GM20431 (cell line): ENCODE results near the gene WSCD2.

ENCODE experiments used
- in situ Hi-C: fragments of 300-500 bp; cut with MseI, MboI; formaldehyde crosslinking; loops from one replicate; pipeline ENCODE4 v1.15.0; 2020; ENCODE audit warnings: low sequenced_read_pairs; ENCODE audit not compliant: unreplicated experiment

Gene WSCD2

DNA sequence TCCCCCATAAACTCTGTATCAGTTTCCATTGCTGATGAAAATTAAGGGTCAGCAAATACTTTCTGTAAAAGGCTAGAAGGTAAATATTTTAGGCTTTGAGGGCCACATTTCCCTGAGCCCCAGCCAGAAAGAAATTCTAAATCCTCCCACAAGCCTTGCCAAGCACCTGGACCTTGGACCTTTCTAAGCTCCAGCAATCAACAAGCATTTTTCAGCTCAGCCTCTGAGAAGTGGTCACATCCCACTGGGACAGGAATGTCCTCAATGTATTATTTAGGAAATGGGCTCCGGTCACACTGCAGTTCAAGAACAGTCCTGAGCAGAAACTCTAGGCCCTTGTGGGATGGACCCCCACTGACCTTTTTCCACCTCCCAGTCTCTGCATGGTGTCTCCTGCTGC, 55.9 kb downstream of the WSCD2 start:
- in situ Hi-C loops, result loop anchor here (25.0 kb wide), 1 partner anchor 198 kb away; no protein-coding TSS in a partner anchor

DNA sequence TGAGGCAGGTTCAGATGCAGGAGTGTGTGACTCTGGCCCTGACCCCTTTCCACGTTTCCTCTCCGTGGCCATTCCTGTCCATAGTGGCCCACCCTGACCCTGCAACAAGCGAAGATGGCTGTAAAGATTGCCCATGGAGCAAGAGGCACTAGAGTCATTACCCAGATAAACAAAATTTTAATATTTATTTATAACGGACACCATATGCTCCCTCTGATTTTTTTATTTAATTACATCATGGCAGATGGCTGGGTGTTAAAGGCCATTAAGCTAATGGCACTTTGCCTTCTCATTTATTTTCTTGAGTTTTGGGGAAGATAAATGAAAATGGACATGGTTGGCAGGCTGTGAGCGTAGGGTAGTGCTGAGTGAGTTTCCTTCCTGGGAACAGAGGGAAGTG, 58.7 kb downstream of the WSCD2 start:
- in situ Hi-C loops, result loop anchor here (25.0 kb wide), 1 partner anchor 201 kb away; no protein-coding TSS in a partner anchor

DNA sequence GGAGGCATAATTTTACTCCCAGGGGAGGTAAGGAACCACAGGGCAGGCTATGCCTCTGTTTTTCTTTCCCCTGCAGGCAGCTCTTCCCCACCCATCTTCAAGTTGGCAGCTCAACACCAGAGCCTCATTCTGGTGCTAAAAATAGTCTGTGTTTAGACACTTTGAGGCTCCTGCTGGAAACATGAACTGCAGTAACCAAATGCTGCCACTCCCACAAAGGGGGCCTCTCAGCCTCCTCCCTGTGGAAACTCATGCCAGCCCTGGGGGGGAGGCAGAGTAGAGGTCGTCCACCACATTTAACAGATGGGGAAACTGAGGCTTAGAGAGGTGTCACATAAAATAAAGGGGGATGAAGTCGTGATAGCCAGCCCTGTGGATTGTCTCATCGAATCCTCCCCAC, 61.4 kb downstream of the WSCD2 start:
- in situ Hi-C loops, result loop anchor here (25.0 kb wide), 1 partner anchor 203 kb away; no protein-coding TSS in a partner anchor

DNA sequence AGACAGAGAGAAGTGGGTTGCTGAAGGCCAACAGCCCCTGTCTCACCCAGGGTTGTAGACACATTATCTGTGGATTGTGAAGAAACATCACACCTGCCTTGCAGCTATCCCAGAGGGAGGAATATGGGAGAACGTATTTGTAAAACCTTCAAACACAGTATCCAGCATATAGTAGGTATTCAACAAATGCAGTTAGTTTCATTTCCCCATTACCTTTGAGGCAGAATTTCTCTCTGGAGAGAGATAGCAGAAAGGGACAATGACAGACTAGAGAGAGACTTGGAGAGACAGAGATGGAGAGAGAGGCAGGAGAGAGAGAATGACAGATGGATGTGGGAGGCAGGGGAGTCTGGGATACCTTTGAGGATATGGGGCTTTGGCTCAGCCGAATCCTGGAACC, 62.0 kb downstream of the WSCD2 start:
- in situ Hi-C loops, result loop anchor here (25.0 kb wide), 1 partner anchor 204 kb away; no protein-coding TSS in a partner anchor

DNA sequence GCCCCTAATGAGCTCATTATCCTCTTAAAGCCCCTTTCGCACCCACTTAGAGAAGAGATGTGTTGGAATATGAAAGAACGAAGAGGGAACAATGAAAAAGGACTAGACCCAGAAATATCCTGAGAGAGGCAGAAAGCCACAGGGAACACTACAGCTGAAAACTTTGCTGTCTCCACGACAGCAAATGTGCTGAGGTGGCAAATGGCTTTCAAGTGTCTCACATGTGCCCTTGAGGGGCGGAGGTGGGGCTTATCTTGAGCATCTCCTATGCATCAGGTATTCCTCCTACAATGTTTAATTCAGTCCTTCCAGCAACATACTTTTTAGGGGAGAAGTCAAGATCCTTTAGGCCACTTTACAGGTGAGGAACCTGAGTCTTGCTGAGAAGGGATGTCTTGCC, 62.9 kb downstream of the WSCD2 start:
- in situ Hi-C loops, result loop anchor here (25.0 kb wide), 1 partner anchor 205 kb away; no protein-coding TSS in a partner anchor

DNA sequence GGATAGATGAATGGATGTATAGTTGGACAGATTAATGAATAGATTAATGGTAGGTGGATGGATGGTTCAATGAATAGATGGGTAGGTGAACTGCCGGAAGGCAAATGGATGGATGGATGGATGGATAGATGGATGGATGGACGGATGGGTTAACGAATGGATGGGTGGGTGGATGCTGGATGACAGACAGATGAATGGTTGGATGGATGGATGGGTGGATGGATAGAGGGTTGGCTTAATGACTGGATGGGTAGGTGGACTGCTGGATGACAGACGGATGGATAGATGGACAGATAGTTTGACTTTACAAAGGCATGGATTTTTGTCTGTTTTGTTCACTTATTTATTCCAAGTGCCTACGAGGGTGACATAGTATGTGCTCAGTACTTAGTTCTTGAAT, 64.4 kb downstream of the WSCD2 start:
- in situ Hi-C loops, result loop anchor here (25.0 kb wide), 1 partner anchor 206 kb away; no protein-coding TSS in a partner anchor

DNA sequence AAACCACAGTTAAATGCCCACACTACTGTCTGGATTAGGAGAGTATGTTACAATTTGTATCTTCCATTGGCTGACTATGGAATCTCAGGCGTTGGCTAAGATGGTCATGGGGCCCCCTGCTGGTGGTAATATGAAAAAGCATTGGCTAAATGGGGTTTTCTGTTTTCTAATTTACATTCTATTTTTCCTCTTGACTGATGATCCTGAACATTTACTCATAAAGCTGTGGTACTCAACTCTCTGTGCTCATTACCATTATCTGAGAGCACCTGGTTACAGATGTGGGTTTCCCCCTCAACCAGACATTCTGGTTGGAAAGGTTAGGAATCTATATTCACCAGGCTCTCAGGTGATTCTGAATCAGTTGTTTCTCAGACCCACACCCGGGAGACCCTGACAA, 64.8 kb downstream of the WSCD2 start:
- in situ Hi-C loops, result loop anchor here (25.0 kb wide), 1 partner anchor 207 kb away; no protein-coding TSS in a partner anchor

DNA sequence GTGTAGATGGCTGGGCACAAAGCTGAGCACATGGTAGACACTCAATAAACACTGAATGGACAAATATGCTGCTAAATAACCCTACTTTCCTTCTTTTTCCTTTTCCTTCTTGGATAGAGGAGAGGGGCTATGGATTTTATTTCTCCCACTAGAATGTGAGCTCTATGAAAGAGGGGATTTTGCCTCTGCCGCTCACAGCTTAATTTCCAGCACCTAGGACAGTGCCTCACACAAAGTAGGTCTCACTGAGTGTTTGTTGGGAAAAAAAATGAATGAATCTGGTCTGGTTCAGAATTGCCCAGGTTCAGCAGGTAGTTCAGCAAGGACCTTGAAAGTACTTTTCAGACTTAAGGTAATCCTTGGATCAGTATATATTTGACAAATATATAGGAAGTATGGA, 65.5 kb downstream of the WSCD2 start:
- in situ Hi-C loops, result loop anchor here (25.0 kb wide), 1 partner anchor 207 kb away; no protein-coding TSS in a partner anchor

DNA sequence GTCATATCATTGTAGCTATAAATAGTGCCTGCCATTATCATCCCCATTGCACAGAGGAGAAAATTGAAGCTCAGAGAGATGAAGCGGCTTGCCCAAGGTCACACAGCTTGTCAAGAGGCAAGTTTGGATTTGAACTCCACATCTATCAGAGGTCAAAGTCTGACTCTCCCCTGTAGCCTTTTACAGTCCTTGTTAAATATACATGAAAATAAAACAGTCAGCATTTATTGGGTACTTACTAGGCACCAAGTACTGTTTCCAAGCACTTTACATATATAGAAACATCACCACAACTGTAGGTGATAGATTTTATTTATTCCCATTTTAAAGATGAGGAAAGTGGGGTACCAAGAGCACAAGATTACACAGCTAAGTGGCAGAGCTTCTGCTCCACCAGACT, 67.2 kb downstream of the WSCD2 start:
- in situ Hi-C loops, result loop anchor here (25.0 kb wide), 1 partner anchor 209 kb away; no protein-coding TSS in a partner anchor

DNA sequence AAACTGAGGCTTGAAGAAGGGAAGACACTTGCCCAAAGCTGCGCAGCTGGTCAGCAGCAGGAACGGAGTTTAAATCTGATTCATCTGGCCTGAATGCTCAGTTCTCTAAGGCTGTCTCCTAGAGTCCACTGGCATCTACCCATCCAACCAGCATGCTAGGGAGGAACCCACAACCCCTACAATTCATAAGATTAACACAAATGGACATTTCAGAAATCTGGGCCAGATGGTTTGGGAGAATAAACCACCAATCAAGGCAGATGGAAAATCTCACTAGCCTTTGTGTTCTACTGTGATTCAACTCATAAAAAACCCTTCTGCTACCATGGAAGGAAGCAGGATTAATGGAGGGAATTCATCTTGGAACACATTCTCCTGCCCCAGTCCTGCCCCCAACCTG, 67.8 kb downstream of the WSCD2 start:
- in situ Hi-C loops, result loop anchor here (25.0 kb wide), 1 partner anchor 210 kb away; no protein-coding TSS in a partner anchor

DNA sequence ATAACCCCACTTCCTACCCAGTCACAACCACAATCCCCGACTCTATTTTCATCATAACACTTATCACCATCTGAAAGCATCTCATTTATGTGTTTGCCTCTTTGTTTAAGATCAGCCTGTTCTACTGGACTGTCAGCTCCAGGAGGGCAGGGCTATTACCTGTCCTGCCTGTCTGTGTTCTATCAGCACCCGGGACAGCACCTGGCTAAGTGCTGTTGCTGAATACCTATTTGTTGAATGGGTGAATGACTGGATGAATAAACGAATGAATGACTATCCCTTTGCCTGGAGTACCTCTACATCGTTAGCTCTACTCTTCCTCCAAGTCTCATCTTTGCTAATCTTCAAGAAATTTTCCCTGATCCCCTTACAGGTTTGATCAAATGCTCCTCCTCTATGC, 69.0 kb downstream of the WSCD2 start:
- in situ Hi-C loops, result loop anchor here (25.0 kb wide), 1 partner anchor 211 kb away; no protein-coding TSS in a partner anchor

DNA sequence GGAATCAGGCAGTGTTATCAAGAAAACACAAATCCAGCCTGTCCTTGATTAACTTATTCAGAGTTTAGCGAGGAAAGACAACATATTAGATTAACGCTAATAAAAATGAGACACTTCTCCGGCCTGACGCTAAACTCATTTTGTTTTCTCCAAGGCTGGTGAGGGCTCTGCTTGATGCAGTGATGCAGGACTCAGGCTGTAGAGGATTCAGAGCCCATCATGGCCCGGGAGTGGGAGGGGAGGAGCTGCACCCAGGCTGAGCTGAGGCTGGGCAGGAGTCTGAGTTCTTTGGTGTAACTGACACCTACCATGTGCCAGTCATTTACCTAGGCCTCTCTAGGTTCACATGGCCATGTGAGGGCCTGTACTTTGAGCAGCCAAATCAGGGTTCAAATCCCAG, 70.0 kb downstream of the WSCD2 start:
- in situ Hi-C loops, result loop anchor here (25.0 kb wide), 1 partner anchor 212 kb away; no protein-coding TSS in a partner anchor

DNA sequence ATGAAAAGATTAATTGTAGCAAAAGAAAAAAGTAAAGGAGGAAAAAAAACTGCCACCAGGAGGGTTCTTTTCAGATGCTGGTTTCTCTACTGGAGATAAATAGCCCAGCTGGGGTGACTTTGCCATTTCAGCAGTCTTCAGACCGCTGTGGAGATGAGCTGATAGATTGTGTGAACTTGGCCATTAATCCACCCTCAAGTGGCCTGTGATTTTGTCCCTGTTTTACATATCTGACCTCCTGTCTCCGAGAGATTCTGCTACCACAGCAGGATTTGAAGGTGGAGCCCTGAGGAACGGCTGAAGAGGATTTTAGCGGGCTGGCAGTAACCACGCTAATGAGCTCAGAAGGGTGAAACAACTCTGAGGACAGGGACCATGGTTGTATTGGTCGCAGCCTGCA, 72.7 kb downstream of the WSCD2 start:
- in situ Hi-C loops, result no loop called here

DNA sequence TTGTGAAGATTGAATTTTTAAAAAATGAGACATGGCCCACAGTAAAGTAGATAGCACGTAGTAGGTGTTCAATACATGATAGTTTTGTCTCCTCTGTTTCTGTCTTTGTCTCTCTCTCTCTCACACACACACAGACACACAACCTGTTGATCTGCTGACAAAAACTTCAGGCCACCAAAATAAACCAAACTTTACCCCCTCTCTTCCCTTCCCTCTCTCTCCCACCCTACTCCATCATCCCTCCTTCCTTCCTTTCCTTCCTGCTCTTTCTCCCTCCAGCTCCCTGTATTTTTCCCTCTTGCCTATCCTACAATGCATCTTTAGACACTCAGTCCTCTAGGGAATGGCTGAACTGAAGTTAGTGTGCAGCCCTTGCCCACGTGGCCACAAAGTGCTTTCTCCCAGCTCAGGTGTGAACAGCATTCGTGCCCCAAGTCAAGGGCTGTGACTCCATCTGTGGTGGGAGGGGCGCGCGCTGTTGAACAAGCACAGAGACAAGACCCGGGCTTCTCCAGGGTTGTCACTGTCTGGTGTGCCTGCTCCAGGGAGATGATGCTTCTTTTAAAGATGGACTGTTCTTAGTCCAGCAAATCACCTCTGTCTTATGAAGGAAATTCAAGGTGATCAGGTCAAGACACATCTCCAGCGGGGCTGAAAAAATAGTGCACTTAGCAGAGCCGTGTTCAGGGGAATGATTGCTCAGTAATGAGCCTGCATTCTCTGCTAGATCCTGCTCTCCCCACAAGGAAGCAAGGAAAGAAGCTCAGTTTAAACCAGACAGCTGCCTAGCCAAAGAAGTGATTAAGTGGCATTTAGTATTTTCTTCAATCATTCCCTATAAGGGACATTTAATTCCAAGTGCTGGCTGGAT, 75.3 kb downstream of the WSCD2 start:
- in situ Hi-C loops, result no loop called here

DNA sequence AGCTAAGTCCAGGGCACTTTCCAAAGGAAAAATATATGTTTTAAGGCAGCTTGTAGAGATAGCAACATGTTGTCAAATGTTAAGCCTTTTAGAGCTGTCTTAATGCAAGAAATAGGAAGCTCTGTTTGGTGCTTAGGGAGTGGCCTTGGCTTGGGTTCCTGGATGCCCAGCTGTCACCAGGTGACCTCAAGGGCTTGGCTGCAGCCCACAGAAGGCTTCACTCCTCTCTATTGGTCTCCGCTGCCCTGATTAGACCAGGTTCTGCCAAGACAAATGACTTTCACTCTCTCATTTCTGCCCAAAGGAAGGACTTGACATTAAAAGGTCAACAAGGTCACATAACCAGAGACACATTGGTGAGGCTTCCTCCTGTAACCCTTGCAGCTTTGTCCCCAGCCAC, 76.8 kb downstream of the WSCD2 start:
- in situ Hi-C loops, result no loop called here

DNA sequence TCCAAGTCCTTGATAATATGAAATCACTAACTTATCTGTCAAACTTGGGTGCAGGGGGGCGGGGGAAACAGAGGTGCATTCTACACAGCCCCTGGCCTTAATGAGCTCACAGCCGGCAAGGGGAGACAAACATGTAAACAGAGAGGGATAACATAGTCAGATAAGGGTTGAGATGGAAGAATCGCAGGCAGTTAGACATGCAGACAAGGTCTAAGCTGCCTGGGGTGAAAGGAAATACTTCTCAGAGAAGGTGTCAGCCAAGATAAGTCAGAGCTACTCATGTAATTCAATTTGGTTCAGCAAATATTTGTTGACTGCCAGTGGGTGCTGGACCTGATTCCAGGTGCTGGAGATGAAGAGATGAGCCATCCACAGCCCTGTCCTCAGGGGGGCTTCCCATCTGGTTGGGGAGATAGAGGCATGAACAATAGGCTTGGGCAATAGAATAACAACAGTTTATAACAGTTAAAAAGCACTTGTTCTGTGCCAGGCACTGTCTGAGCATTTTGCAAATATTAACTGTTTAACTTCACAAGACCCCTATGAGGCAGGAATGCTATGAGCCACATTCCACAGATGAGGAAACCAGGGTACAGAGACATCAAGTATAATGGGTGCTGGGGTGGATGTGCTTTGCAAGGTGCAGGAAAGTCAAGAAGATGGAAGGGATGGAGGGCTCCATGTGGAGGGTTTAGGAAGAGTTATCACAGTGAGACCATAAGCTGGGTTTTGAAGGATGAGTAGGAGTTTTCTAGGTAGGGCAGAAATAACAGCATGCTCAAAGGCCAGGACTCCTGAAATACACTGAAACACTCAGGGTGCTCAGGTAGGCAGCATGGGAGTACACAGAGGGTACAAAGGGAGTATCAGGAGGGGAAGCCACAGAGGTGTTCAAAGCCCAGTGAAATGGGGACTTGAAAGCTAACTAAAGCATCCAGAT, 79.0 kb downstream of the WSCD2 start:
- in situ Hi-C loops, result no loop called here

DNA sequence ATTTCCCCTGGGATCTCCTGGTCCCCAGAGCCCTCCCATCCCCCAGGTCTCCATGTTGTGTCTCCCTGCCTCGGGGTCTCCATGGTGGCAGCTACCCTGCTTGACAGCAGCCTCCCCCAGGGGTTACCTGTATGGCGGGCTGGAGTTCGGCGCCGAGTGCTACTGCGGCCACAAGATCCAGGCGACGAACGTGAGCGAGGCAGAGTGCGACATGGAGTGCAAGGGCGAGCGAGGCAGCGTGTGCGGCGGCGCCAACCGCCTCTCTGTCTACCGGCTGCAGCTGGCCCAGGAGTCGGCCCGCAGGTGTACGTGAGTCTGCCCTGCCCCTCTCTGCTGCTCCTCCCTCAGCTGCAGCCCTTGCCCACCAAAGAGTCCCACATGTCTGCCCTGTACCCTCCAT, 80.9 kb downstream of the WSCD2 start:
- in situ Hi-C loops, result no loop called here

DNA sequence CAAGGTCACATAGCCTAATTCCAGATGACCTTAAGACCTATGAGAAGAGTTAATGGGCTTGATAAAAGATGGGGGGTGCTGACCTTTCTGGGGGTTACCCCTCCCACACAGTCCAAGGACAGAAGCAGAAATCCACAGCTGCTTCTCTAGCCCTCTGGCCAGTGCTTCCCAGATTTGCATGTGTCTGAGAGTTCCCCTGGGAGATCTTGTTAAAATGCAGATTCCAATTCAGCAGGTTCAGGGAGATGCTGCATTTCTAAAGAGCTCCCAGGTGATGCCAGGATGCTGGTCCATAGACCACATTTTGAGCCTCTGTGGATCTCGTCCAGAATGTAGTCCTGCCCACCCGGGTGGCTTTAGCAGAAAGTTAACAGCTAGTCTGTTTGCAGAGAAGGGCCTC, 82.1 kb downstream of the WSCD2 start:
- in situ Hi-C loops, result no loop called here

DNA sequence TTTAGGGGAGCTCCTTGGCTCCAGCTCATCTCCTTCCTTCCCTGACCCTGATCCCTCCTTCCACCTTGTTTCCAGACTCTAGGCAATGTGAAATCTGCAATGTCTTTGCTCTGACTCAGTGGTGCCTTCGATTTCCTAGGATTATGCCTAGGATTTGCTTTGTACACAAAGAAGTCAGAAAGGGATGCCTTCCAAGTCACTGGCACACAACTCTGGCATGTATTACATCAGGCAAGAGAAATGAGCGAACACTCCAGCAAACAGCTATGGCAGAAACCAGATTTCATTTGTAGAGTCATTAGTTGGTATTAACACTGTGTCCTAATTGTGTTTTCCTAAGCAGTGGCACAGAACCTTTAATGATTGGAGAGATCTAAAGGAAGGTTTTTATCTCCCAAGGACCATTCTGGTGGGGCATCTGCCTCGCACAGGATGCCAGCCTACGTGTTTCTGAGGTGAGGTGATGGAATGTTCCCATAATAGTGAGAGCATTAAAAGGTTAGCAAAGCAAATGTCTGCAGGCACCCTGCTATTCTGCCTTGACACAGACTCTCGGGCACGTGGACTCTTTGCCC, 84.9 kb downstream of the WSCD2 start:
- in situ Hi-C loops, result no loop called here

DNA sequence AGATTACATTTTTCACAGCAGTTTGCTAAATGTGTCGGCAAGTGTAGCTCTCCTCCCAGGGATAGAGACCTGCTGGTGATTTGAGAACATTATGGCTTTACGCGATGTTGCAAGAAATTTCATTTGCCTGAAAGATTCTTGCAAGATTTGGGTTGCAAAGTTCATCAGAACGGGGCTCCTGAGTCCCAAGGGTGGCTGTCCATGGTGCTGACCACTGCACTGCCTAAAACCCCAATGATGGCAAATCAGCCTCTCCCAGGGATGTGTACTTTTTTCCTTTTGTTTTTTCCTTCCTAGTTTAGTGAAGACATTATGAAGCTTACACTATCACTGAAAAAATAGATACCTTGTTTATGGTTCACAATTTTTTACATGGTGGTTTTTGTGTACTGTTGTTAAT, 85.4 kb downstream of the WSCD2 start:
- in situ Hi-C loops, result no loop called here
